Measurements from ENCODE around the gene SLC9B1. TPM values are rescaled to one million over a fixed set of nuclear protein-coding genes. Genes with fewer than 3 reads are reported as not detected.
"Not testable (repeated sequence)": the region's sequence is repeated elsewhere in the genome, so short reads cannot be mapped to it uniquely, and the experiment has no call there.

SLC9B1 gene
- polyA plus RNA-seq, 1 donor (not counting 4 experiments of a cell fraction or from before 2014, with no cell fraction given), result 0.07 TPM

DNA sequence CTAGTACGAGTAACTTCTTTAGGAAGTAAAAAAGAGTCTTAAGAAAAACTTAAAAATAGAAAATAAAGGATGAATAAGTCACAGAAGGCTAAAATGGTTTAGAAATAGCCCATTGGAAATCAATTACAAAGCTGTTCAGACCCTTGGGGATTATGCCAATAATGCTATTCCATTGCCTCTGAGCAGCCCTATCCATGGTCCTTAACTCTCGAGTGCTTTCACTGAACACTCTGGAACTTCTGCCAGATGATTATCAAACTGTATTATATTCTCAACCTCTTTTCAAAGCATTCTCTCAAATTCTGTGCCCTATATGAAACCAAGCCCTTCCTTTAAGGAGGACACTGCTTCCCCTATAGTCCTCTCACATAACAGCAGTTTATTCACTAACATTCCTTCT is 17.0 kb downstream of the SLC9B1 start:
- H4K20me1 ChIP-seq (ENCODE audit: control insufficient read depth, extremely low read depth, insufficient read depth, low read length), result no peaks in the 10 kb centered on the region
- H3K4me1 ChIP-seq (ENCODE audit: control insufficient read depth, extremely low read depth, insufficient read depth, low read length), result no peaks in the 10 kb centered on the region
- H3K9me1 ChIP-seq (ENCODE audit: control insufficient read depth, extremely low read depth, insufficient read depth, low read length), result no peaks in the 10 kb centered on the region
- FAIRE-seq (peak; percentile 13), DNase-seq (ENCODE audit: low read depth, low spot score) (no peak)
- H3K9me3 ChIP-seq (ENCODE audit: control insufficient read depth, low read depth, low read length), result no peaks in the 10 kb centered on the region
- no peak overlapping the region for H3K9ac ChIP-seq (ENCODE audit: control insufficient read depth, extremely low read depth, insufficient read depth, low read length)
- no peak overlapping the region for H3K4me2 ChIP-seq (ENCODE audit: control insufficient read depth, extremely low read depth, insufficient read depth, low read depth, low read length)
- no peaks in the 10 kb centered on the region for H3K27me3 ChIP-seq (ENCODE audit: control insufficient read depth, extremely low read depth, insufficient read depth, low read length)
- no peak for TF ChIP-seq EZH2 (IDR thresholded peaks at IDR 0.05; ENCODE audit: low read length)
- TF ChIP-seq, protein P1, sequence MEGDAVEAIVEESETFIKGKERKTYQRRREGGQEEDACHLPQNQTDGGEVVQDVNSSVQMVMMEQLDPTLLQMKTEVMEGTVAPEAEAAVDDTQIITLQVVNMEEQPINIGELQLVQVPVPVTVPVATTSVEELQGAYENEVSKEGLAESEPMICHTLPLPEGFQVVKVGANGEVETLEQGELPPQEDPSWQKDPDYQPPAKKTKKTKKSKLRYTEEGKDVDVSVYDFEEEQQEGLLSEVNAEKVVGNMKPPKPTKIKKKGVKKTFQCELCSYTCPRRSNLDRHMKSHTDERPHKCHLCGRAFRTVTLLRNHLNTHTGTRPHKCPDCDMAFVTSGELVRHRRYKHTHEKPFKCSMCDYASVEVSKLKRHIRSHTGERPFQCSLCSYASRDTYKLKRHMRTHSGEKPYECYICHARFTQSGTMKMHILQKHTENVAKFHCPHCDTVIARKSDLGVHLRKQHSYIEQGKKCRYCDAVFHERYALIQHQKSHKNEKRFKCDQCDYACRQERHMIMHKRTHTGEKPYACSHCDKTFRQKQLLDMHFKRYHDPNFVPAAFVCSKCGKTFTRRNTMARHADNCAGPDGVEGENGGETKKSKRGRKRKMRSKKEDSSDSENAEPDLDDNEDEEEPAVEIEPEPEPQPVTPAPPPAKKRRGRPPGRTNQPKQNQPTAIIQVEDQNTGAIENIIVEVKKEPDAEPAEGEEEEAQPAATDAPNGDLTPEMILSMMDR (optimal IDR thresholded peaks at IDR 0.05 in 1 of 3, IDR thresholded peaks at IDR 0.05 in 1 of 3, conservative IDR thresholded peaks at IDR 0.05 in 1 of 3; ENCODE audit: extremely low read depth in 1 of 3, insufficient read depth in 2 of 3, low read length in 3 of 3), result no peak
- no peaks in the 10 kb centered on the region for H3K36me3 ChIP-seq (ENCODE audit: control insufficient read depth in 2 of 2, extremely low read depth in 1 of 2, insufficient read depth in 2 of 2, low read length in 2 of 2)
- no peak overlapping the region for H2AFZ ChIP-seq (ENCODE audit: control insufficient read depth, low read length)
- dilution Hi-C loops (cut with MboI; ENCODE audit: extremely low pct_ligation_motif_present, low sequenced_read_pairs), result no loop called here
- H3K4me3 ChIP-seq (ENCODE audit: control insufficient read depth in 2 of 3, extremely low read depth in 1 of 3, insufficient read depth in 2 of 3, low read depth in 1 of 3, low read length in 3 of 3), result no peak overlapping the region
- H3K27ac ChIP-seq (ENCODE audit: control insufficient read depth, insufficient read depth, low read length), result no peak overlapping the region
- H3K79me2 ChIP-seq (ENCODE audit: control insufficient read depth, insufficient read depth, low read length), result no peaks in the 10 kb centered on the region

DNA sequence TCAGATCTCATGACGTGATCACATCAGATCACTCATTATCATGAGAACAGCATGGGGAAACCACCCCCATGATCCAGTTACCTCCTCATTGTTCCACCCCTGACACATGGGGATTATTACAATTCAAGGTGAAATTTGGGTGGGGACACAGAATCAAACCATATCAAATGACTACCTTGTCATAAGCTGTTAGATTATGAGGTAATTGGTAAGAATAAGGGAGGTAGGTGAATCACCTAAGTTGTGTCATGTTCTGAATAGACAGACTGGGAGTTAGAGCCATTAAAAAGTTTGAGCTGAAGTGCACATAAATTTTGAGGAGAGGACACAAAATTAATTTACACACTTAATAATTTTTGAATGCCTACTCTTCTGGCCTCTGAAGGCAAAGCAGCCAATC is 24.7 kb downstream of the SLC9B1 start:
- FAIRE-seq (no peak), DNase-seq (ENCODE audit: low read depth, low spot score) (no peak)
- no peaks in the 10 kb centered on the region for H3K27me3 ChIP-seq (ENCODE audit: control insufficient read depth, extremely low read depth, insufficient read depth, low read length)

DNA sequence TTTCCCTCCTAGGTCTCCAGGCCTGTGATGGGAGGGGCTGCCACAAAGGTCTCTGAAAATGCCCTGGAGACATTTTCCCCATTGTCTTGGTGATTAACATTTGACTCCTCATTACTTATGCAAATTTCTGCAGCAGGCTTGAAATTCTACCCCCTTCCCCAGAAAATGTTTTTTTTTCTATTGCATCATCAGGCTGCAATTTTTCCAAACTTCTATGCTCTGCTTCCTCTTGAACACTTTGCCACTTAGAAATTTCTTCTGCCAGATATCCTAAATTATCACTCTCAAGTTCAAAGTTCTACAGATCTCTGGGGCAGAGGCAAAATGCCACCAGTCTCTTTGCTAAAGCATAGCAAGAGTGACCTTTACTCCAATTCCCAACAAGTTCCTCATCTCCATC is 25.5 kb downstream of the SLC9B1 start:
- H2AFZ ChIP-seq (ENCODE audit: control insufficient read depth, low read length); H3K4me3 ChIP-seq (ENCODE audit: control insufficient read depth in 2 of 3, extremely low read depth in 1 of 3, insufficient read depth in 2 of 3, low read depth in 1 of 3, low read length in 3 of 3); H3K27ac ChIP-seq (ENCODE audit: control insufficient read depth, insufficient read depth, low read length); H3K4me2 ChIP-seq (ENCODE audit: control insufficient read depth, extremely low read depth, insufficient read depth, low read depth, low read length); H3K9me3 ChIP-seq (ENCODE audit: control insufficient read depth, low read depth, low read length); H3K79me2 ChIP-seq (ENCODE audit: control insufficient read depth, insufficient read depth, low read length); DNase-seq (ENCODE audit: low read depth, low spot score); H3K9ac ChIP-seq (ENCODE audit: control insufficient read depth, extremely low read depth, insufficient read depth, low read length); H3K9me1 ChIP-seq (ENCODE audit: control insufficient read depth, extremely low read depth, insufficient read depth, low read length); dilution Hi-C loops (cut with MboI; ENCODE audit: extremely low pct_ligation_motif_present, low sequenced_read_pairs); H3K36me3 ChIP-seq (ENCODE audit: control insufficient read depth in 2 of 2, extremely low read depth in 1 of 2, insufficient read depth in 2 of 2, low read length in 2 of 2); FAIRE-seq; H3K4me1 ChIP-seq (ENCODE audit: control insufficient read depth, extremely low read depth, insufficient read depth, low read length); H3K27me3 ChIP-seq (ENCODE audit: control insufficient read depth, extremely low read depth, insufficient read depth, low read length); H4K20me1 ChIP-seq (ENCODE audit: control insufficient read depth, extremely low read depth, insufficient read depth, low read length): not testable (repeated sequence)

More for the DNA sequence above, 24.7 kb downstream of the SLC9B1 start:
- Histone ChIP-seq H3K9me3 (ENCODE audit: control insufficient read depth, low read depth, low read length) (no peaks in the 10 kb centered on the region), H2AFZ (ENCODE audit: control insufficient read depth, low read length) (no peak overlapping the region), H3K4me2 (ENCODE audit: control insufficient read depth, extremely low read depth, insufficient read depth, low read depth, low read length) (no peak overlapping the region), H3K9ac (ENCODE audit: control insufficient read depth, extremely low read depth, insufficient read depth, low read length) (no peak overlapping the region), H3K36me3 (ENCODE audit: control insufficient read depth in 2 of 2, extremely low read depth in 1 of 2, insufficient read depth in 2 of 2, low read length in 2 of 2) (no peaks in the 10 kb centered on the region), H3K9me1 (ENCODE audit: control insufficient read depth, extremely low read depth, insufficient read depth, low read length) (no peaks in the 10 kb centered on the region), H3K4me3 (ENCODE audit: control insufficient read depth in 2 of 3, extremely low read depth in 1 of 3, insufficient read depth in 2 of 3, low read depth in 1 of 3, low read length in 3 of 3) (no peak overlapping the region), H3K27ac (ENCODE audit: control insufficient read depth, insufficient read depth, low read length) (no peak overlapping the region), H3K4me1 (ENCODE audit: control insufficient read depth, extremely low read depth, insufficient read depth, low read length) (no peaks in the 10 kb centered on the region), H3K79me2 (ENCODE audit: control insufficient read depth, insufficient read depth, low read length) (no peaks in the 10 kb centered on the region), H4K20me1 (ENCODE audit: control insufficient read depth, extremely low read depth, insufficient read depth, low read length) (no peaks in the 10 kb centered on the region)
- TF ChIP-seq, protein P1 (optimal IDR thresholded peaks at IDR 0.05 in 1 of 3, IDR thresholded peaks at IDR 0.05 in 1 of 3, conservative IDR thresholded peaks at IDR 0.05 in 1 of 3; ENCODE audit: extremely low read depth in 1 of 3, insufficient read depth in 2 of 3, low read length in 3 of 3), result no peak
- no peak for TF ChIP-seq EZH2 (IDR thresholded peaks at IDR 0.05; ENCODE audit: low read length)
- dilution Hi-C loops (cut with MboI; ENCODE audit: extremely low pct_ligation_motif_present, low sequenced_read_pairs), result no loop called here
